ENCODE data around the gene FLNB. TPM values are rescaled to one million over a fixed set of nuclear protein-coding genes. Genes with fewer than 3 reads are reported as not detected.

Gene FLNB
- total and polyA plus RNA-seq, 9 of the 15 experiments (the other 6 are each of a cell fraction or from before 2014, with no cell fraction given), result 9.4 to 48.1 (median 25.6) TPM

GRCh38 chr3:57986261-57986660 is 22.0 kb upstream of the FLNB start (continued):
- TF ChIP-seq ZBTB40 (IDR thresholded peaks at IDR 0.05) (no peak), ZBTB40 (CRISPR knock-in tag; IDR thresholded peaks at IDR 0.05) (no peak), ZNF140 (CRISPR knock-in tag; IDR thresholded peaks at IDR 0.05) (no peak), ZFP1 (CRISPR knock-in tag; IDR thresholded peaks at IDR 0.05) (no peak), DEAF1 (CRISPR knock-in tag; IDR thresholded peaks at IDR 0.05) (no peak), ZNF263 (CRISPR knock-in tag; IDR thresholded peaks at IDR 0.05; ENCODE audit: borderline replicate concordance) (no peak), BRD9 (IDR thresholded peaks at IDR 0.05; ENCODE audit: low read depth, partially characterized antibody) (no peak), ZNF143 (CRISPR knock-in tag; IDR thresholded peaks at IDR 0.05) (no peak), ZNF778 (CRISPR knock-in tag; IDR thresholded peaks at IDR 0.05) (no peak), ZNF699 (CRISPR knock-in tag; IDR thresholded peaks at IDR 0.05; ENCODE audit: insufficient replicate concordance) (no peak), BCOR (IDR thresholded peaks at IDR 0.05) (peak; percentile 82), STAT5A (IDR thresholded peaks at IDR 0.05; ENCODE audit: borderline replicate concordance, low read length) (no peak), ZNF707 (CRISPR knock-in tag; conservative IDR thresholded peaks at IDR 0.05) (no peak), STAG1 (CRISPR knock-in tag; IDR thresholded peaks at IDR 0.05; ENCODE audit: borderline replicate concordance) (no peak), NEUROD1 (IDR thresholded peaks at IDR 0.05; ENCODE audit: borderline replicate concordance, low read depth, low read length, partially characterized antibody) (no peak)
- TF ChIP-seq, protein P1, sequence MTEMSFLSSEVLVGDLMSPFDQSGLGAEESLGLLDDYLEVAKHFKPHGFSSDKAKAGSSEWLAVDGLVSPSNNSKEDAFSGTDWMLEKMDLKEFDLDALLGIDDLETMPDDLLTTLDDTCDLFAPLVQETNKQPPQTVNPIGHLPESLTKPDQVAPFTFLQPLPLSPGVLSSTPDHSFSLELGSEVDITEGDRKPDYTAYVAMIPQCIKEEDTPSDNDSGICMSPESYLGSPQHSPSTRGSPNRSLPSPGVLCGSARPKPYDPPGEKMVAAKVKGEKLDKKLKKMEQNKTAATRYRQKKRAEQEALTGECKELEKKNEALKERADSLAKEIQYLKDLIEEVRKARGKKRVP (CRISPR knock-in tag; IDR thresholded peaks at IDR 0.05), result no peak
- TF ChIP-seq, protein P2, sequence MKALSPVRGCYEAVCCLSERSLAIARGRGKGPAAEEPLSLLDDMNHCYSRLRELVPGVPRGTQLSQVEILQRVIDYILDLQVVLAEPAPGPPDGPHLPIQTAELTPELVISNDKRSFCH (CRISPR knock-in tag; IDR thresholded peaks at IDR 0.05), result no peak
- TF ChIP-seq, protein P2 (tag; IDR thresholded peaks at IDR 0.05), result no peak

Measured in K562 (cell line).